Caki2 (cell line): ENCODE measurements around the gene NFKB1. TPM values are rescaled to one million over a fixed set of nuclear protein-coding genes. Genes with fewer than 3 reads are reported as not detected.

Source experiments
- DNase-seq: peaks from one replicate; pipeline ENCODE4 v3.0.0-alpha.2; 2015; ENCODE audit warnings: low read depth
- in situ Hi-C: cut with HindIII; loops from 2 replicates; pipeline ENCODE4 v1.10.0; 2016; ENCODE audit warnings: low sequenced_read_pairs, low pct_unique_long_range_greater_than_20kb, mixed read lengths
- total RNA-seq: library from RNA; depleted of rRNA; stranded (reverse); fragments of >200 nt; shearing (Covaris generic); gene quantifications from 2 replicates; pipeline ENCODE4 v1.2.3, GENCODE V29; 2014; ENCODE audit warnings: low replicate concordance

The NFKB1 gene
- total RNA-seq, 1 experiment from 2014 or later: 21.0 TPM

DNA sequence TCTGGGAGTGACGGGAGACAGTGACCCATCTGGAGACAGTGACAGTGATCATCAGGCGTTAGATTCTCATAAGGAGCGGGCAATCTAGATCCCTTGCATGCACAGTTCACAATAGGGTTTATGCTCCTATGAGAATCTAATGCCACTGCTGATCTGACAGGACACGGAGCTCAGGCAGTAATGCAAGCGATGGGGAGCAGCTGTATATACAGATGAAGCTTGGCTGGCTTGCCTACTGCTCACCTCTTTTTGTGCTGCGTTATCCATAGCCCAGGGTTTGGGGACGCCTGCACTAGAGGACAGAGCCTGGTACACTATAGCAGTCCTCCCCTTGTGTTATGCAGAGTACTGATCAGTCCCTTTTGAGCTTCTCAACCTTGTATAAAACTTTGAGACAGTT, 23.5 kb downstream of the NFKB1 start:
- DNase-seq: no peak
- in situ Hi-C loops: no loop called here

GRCh38 chr4:102525097-102525496, 23.9 kb downstream of the NFKB1 start:
- DNase-seq: no peak
- in situ Hi-C loops: no loop called here

DNA sequence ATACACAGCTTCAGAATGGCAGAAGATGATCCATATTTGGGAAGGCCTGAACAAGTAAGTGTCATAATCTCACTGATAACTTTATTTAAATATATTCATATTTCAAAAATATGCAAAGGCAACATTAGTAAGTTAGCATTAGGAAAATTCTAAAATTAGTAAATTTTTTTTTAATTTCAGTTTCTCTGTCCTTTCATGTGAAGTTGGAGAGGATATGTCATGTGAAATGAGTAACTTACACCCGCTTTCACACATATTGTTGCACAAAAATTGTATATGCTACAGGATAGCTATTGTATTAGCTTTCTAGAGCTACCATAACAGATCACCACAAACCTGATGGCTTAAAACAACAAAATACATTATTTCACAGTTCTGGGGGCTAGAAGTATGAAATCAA, 24.3 kb downstream of the NFKB1 start:
- in situ Hi-C loops: no loop called here
- no peak for DNase-seq

DNA sequence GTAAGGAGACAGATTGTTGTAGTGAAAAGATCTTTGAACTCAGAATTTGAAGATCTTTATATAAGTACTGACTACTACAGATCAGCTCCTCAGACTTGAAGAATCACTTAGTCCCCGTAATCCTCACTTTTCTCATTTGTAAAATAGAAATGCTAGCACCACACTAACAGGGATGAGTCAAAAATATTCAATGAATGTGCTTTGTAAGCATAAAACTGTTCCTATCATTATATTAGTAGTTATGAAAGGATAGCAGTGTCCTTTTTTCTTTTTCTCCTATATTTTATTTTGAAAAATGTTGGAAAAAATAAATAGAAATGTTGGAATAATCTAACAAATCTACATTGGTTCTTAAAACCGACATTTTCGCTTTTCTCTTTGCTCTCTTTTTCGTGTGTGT, 25.4 kb downstream of the NFKB1 start:
- in situ Hi-C loops: no loop called here
- no peak for DNase-seq

GRCh38 chr4:102527695-102528283, 26.6 kb downstream of the NFKB1 start:
- DNase-seq: no peak
- in situ Hi-C loops: no loop called here

DNA sequence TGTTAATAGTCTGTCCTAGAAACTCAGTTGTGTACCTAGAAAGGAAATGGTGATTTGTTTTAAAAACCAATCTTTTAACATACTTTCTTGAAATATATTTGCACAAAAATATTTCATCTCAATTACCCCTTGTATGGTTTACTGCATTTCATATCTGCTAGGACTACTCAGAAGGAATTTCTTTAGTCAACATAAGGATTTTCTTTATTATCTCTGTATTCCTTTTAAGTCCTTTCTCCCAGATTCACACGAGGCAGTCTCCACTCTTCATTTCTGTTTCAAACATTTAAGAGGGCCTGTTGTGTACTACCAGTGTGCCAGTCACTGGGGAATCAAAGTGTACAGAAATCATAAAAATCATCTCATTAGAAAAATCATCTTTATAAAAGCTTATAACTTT, 28.8 kb downstream of the NFKB1 start:
- in situ Hi-C loops: no loop called here
- DNase-seq: no peak

- in situ Hi-C loops: no loop called here
- no peak for DNase-seq
Observed at GRCh38 chr4:102530986-102531385, 29.8 kb downstream of the NFKB1 start.

GRCh38 chr4:102531462-102531861, 30.3 kb downstream of the NFKB1 start:
- DNase-seq: no peak
- in situ Hi-C loops: no loop called here

- DNase-seq: no peak
- in situ Hi-C loops: no loop called here
Observed at GRCh38 chr4:102533348-102533747, 32.2 kb downstream of the NFKB1 start.

DNA sequence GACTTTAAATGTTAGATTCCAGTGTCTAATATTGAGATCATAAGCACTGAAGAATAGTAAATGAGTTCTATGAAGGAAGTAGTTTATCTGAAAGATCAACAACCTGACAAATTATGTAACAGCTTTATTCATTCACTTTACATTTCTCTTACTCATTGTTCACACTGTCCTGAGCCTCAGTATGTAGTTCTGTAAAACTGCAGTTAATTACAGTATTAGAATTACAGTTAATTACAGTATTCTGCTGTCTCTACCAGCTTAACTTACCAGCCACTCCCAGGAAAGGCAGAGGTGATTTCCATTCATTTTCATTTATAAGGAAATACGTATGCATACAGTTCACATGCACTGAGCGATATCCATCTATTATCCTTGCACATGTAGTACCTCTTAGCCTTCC, 32.7 kb downstream of the NFKB1 start:
- DNase-seq: no peak
- in situ Hi-C loops: no loop called here

DNA sequence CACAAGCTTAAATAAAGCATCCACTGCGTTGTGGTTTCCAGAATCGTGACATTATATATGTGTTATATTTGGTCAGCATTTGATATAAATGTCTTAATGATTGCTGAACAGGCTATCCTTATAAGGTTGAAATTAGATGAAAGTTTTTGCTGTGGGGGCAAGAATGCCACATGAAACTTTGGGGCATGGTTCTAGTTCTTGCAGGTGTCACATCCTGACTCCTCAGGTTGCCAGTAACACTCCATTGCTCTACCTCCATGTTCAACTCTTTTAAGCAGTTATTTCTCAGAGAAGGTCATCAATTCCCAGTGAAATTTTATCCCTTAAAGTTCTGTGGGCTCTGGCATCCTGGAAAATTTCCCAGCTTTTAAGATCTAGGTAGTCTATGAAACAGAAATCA, 33.7 kb downstream of the NFKB1 start:
- no peak for DNase-seq
- in situ Hi-C loops: no loop called here

- no peak for DNase-seq
- in situ Hi-C loops: no loop called here
Observed at GRCh38 chr4:102535398-102536082, 34.4 kb downstream of the NFKB1 start.

- no peak for DNase-seq
- in situ Hi-C loops: no loop called here
Observed at GRCh38 chr4:102536768-102537167, 35.6 kb downstream of the NFKB1 start.

DNA sequence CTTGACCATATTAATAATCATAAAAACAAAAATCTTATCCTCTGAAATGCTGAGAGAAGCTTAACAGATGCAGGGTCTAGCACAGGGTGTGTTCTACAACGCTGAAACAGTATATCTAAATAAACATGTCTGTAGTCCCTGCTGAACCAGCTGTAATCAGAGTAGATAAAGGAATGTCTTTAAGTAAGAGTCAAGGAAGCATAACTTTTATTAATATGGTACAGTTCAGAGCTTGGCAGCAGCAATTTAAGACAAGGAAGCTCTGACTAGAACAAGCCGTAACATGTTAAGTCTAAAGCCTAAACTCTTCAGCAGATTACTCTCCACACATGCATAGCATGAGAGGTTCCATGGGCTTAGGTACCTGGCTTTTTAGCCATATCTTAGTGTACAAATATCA, 36.1 kb downstream of the NFKB1 start:
- no peak for DNase-seq
- in situ Hi-C loops: no loop called here

DNA sequence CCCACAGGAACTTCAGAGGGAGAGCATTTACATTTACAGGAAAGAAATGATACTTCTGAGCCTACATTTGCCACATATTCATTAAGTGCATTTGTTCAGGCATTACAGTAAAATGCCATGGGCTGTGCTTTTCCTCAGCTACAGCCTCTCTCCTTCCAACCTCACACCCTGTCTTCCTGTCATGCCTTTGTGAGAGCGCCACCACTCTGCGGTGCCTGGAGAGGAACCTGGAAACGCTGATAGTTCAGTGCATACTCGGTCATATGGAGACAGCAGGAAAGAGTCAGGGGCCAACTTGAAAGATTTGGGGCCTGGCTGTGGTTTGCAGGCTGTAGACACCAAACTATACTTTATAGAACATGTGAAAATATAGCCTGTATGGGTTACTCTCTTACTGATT, 40.5 kb downstream of the NFKB1 start:
- in situ Hi-C loops: no loop called here

DNA sequence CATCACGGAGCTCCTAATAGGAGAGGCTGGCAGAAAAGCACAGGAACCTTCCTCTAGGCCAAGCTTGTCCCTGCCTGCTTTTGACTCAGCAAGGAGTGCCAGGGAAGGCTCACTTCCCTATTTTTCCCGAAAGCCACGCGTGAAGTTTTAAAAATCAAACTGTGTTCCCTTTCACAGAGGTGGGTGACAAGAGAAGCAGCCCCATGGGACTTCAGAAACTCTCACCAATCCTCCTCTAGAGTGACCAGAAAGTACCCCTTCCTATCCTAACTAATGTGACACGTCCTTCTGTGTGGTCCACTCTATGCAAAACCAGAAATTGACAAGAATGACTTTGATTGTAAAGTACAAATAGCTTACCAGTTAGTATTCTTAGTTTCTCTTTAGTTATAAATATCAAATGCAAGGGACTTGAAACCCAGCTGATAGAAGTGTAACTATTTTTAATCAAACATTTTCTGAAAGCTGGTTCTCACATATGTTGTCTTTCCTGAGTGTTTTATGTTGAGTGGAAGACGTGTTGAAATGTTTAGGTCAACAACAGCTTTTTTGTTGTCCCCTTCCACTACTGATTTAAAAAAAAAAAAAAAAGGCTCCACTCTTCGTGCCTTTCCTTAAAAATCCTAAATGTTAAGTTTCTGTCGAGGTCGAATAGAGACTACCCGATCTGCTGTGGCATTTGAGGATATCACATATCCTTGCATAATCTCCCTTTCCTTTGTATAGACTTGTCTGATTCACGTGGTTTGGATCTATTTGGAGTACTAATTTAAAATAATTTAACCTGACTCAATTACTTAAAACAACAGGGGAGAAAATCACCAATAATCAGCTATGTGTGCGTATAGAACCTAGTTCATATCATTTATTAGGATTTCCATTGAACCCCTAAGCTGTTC, 42.1 kb downstream of the NFKB1 start:
- in situ Hi-C loops: no loop called here

More for the DNA sequence above, 40.5 kb downstream of the NFKB1 start:
- DNase-seq: no peak

GRCh38 chr4:102546635-102547034, 45.5 kb downstream of the NFKB1 start:
- in situ Hi-C loops: no loop called here
- DNase-seq: no peak

More for the DNA sequence above, 42.1 kb downstream of the NFKB1 start:
- DNase-seq: no peak

GRCh38 chr4:102547973-102548372, 46.8 kb downstream of the NFKB1 start:
- DNase-seq: no peak
- in situ Hi-C loops: no loop called here

DNA sequence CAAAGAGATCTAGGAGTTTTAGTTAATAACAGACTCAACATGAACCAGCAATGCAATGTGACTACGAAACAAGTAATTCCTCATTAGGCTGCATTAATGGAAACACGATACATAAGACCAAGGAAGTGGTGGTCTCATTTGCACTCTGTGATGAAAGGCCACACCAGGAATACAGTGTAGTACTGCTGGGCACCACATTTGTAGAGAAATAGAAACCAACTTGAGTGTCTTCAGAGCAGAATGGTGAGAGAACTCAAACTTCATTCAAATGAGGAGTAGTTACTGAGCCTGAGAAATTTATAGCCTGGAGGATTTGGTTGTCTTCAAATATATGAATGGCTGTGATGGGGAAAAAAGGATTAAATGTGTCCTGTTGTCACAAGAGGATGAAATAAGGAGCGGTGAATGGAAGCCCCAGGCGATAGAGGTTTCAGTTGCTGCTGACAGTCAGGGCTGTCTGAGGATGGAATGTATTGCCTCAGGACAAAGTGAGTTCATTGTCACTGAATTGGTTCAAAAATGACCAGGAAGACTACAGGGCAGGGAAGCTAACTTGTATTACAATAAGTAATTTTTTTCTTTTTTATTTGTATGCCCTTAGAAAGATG, 50.9 kb downstream of the NFKB1 start:
- in situ Hi-C loops: no loop called here
- no peak for DNase-seq
